ENCODE results near the gene MAGEB6B.
"Not testable (repeated sequence)": the region's sequence is repeated elsewhere in the genome, so short reads cannot be mapped to it uniquely, and the experiment has no call there.

MAGEB6B gene

GRCh38 chrX:26160301-26160700 lies at the start of gene MAGEB6B:
TSS of gene MAGEB6B (plus strand) at chrX:26160601. CDS start at chrX:26160601, 0 bp downstream.
- no peak for DNase-seq (ENCODE audit: low spot score)

GRCh38 chrX:26138274-26138673 lies 22.1 kb upstream of the MAGEB6B start, which contains the start of gene MAGEB18:
TSS of gene MAGEB18 (plus strand) at chrX:26138343. CDS start at chrX:26138986, 643 bp downstream.
- DNase-seq (ENCODE audit: low spot score) = no peak

GRCh38 chrX:26146024-26146423 lies 14.4 kb upstream of the MAGEB6B start:
- DNase-seq (ENCODE audit: low spot score) = no peak

- no peak for DNase-seq (ENCODE audit: low spot score)
Observed at GRCh38 chrX:26192204-26192603, 31.8 kb downstream of the MAGEB6B start, which contains the start of gene MAGEB6. TSS of gene MAGEB6 (plus strand) at chrX:26192440. CDS start at chrX:26193847, 1,407 bp downstream.

GRCh38 chrX:26203561-26203960 lies 43.2 kb downstream of the MAGEB6B start:
- no peak for DNase-seq (ENCODE audit: low spot score)

- DNase-seq (ENCODE audit: low spot score) = not testable (repeated sequence)
Observed at GRCh38 chrX:26204717-26205116, 44.3 kb downstream of the MAGEB6B start.

GRCh38 chrX:26208012-26208411 lies 47.6 kb downstream of the MAGEB6B start:
- no peak for DNase-seq (ENCODE audit: low spot score)
